GM21825 (cell line): ENCODE measurements around the gene PRMT3.
"Not testable (repeated sequence)": the region's sequence is repeated elsewhere in the genome, so short reads cannot be mapped to it uniquely, and the experiment has no call there.

Experiments used
- ATAC-seq: cut with Tn5 transposase; IDR thresholded peaks from one replicate; pipeline ENCODE4 v1.9.1; 2021; ENCODE audit warnings: mild to moderate bottlenecking, moderate library complexity; ENCODE audit not compliant: unreplicated experiment

PRMT3 gene

GRCh38 chr11:20497124-20497792 lies 109.7 kb downstream of the PRMT3 start:
- no peak for ATAC-seq

GRCh38 chr11:20501252-20501651 lies 113.7 kb downstream of the PRMT3 start:
- peak; percentile 68 for ATAC-seq

- ATAC-seq = no peak
Observed at GRCh38 chr11:20501971-20502370, 114.5 kb downstream of the PRMT3 start.

GRCh38 chr11:20511982-20512381 lies 124.5 kb downstream of the PRMT3 start:
- ATAC-seq = no peak

GRCh38 chr11:20512869-20513268 lies 125.4 kb downstream of the PRMT3 start:
- no peak for ATAC-seq

GRCh38 chr11:20518323-20518834 lies 130.9 kb downstream of the PRMT3 start:
- no peak for ATAC-seq

GRCh38 chr11:20522536-20522935 lies 135.0 kb downstream of the PRMT3 start:
- ATAC-seq = no peak

GRCh38 chr11:20529757-20530156 lies 142.2 kb downstream of the PRMT3 start:
- ATAC-seq = no peak

- no peak for ATAC-seq
Observed at GRCh38 chr11:20530942-20531703, 143.6 kb downstream of the PRMT3 start.

- ATAC-seq = no peak
Observed at GRCh38 chr11:20535271-20535881, 147.9 kb downstream of the PRMT3 start.

GRCh38 chr11:20536365-20536764 lies 148.8 kb downstream of the PRMT3 start:
- ATAC-seq = no peak

GRCh38 chr11:20536784-20537183 lies 149.3 kb downstream of the PRMT3 start:
- ATAC-seq = no peak

GRCh38 chr11:20541503-20541902 lies 154.0 kb downstream of the PRMT3 start:
- no peak for ATAC-seq

GRCh38 chr11:20544603-20545237 lies 157.2 kb downstream of the PRMT3 start:
- ATAC-seq = no peak

GRCh38 chr11:20547411-20547810 lies 159.9 kb downstream of the PRMT3 start:
- no peak for ATAC-seq

GRCh38 chr11:20551096-20551495 lies 163.6 kb downstream of the PRMT3 start:
- no peak for ATAC-seq

GRCh38 chr11:20555783-20556182 lies 168.3 kb downstream of the PRMT3 start:
- no peak for ATAC-seq

- not testable (repeated sequence) for ATAC-seq
Observed at GRCh38 chr11:20556396-20556795, 168.9 kb downstream of the PRMT3 start.

- no peak for ATAC-seq
Observed at GRCh38 chr11:20558741-20559140, 171.2 kb downstream of the PRMT3 start.
